ENCODE results near the gene ARL16. TPM values are rescaled to one million over a fixed set of nuclear protein-coding genes. Genes with fewer than 3 reads are reported as not detected.

Gene ARL16
- total RNA-seq, 3 donors from 2014 or later, result 34.9 to 44.2 (median 37.5) TPM

DNA sequence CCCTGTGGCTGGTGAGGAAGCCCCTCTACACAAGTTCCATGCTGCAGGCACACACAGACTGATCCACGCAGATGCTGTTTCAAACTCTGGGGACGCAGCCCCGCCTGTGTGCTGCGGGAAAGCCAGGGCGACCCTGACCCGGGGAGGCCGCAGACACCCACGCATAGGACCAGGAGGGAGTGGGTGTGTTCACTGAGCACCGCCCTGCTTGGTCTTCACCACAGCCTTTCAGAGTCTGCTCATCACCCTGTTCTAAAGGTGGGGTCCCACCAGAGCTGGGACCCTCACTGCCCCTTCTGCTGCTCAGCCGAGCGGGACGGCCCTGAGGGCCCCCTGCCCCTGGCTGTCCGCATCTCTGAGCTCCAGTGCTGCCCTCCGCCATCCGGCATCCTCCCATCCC lies 39.1 kb downstream of the ARL16 start:
- Histone ChIP-seq H3K4me3 (no peak overlapping the region), H3K36me3 (no peaks in the 10 kb centered on the region), H3K4me1 (no peaks in the 10 kb centered on the region), H3K27me3 (peaks cover 3 to 20% of the 10 kb centered on the region in 2 donors), H3K9me3 (peaks cover 0 to 6% of the 10 kb centered on the region in 2 donors), H3K27ac (no peak overlapping the region)
- intact Hi-C loops (cut with DNase I; ENCODE audit: low total_unique reads), result no loop called here
- TF ChIP-seq, protein P1, sequence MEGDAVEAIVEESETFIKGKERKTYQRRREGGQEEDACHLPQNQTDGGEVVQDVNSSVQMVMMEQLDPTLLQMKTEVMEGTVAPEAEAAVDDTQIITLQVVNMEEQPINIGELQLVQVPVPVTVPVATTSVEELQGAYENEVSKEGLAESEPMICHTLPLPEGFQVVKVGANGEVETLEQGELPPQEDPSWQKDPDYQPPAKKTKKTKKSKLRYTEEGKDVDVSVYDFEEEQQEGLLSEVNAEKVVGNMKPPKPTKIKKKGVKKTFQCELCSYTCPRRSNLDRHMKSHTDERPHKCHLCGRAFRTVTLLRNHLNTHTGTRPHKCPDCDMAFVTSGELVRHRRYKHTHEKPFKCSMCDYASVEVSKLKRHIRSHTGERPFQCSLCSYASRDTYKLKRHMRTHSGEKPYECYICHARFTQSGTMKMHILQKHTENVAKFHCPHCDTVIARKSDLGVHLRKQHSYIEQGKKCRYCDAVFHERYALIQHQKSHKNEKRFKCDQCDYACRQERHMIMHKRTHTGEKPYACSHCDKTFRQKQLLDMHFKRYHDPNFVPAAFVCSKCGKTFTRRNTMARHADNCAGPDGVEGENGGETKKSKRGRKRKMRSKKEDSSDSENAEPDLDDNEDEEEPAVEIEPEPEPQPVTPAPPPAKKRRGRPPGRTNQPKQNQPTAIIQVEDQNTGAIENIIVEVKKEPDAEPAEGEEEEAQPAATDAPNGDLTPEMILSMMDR (IDR thresholded peaks at IDR 0.05), result no peak
- TF ChIP-seq POLR2A (IDR thresholded peaks at IDR 0.05) (no peak), POLR2AphosphoS5 (IDR thresholded peaks at IDR 0.05) (no peak)
- DNase-seq (ENCODE audit: low spot score in 2 of 2), result no peak

DNA sequence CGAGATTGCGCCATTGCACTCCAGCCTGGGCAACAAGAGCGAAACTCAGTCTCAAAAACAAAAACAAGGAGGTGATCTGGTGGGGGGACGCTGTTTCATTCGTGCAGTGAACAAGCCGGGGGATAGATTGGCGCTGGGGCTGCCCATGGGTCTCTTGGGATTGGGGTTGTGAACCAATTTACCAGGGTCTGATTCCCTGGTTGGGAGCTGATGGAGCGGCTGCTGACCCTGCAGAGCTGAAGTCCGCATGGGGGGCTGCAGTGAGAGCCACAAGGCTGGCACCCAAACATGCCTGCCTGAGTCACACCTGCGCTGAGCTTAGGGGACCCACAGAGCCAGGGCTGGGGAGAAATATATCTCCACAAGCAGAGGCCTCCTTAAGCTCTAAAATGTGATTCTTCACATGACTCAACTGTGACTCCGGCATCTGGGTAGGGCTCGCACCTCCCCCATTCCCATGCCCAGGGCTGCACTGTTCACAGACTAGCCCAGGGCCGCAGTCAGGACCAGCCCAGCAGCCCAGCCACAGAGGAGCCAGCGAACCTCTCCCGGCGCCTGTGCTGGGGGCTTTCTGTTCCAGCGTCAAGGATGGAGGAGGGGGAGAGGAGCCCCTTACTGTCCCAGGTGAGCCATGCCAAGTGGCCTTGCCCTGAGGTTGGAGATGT lies 41.6 kb downstream of the ARL16 start:
- no peak for TF ChIP-seq POLR2AphosphoS5 (IDR thresholded peaks at IDR 0.05)
- no peak for TF ChIP-seq POLR2A (IDR thresholded peaks at IDR 0.05)
- TF ChIP-seq, protein P1 (IDR thresholded peaks at IDR 0.05), result no peak
- H3K9me3 ChIP-seq, result no peaks in the 10 kb centered on the region
- intact Hi-C loops (cut with DNase I; ENCODE audit: low total_unique reads), result no loop called here
- H3K27me3 ChIP-seq, result no peaks in the 10 kb centered on the region
- no peak overlapping the region for H3K27ac ChIP-seq
- H3K4me1 ChIP-seq, result no peaks in the 10 kb centered on the region
- DNase-seq (ENCODE audit: low spot score in 2 of 2), result no peak
- no peaks in the 10 kb centered on the region for H3K36me3 ChIP-seq
- no peak overlapping the region for H3K4me3 ChIP-seq

DNA sequence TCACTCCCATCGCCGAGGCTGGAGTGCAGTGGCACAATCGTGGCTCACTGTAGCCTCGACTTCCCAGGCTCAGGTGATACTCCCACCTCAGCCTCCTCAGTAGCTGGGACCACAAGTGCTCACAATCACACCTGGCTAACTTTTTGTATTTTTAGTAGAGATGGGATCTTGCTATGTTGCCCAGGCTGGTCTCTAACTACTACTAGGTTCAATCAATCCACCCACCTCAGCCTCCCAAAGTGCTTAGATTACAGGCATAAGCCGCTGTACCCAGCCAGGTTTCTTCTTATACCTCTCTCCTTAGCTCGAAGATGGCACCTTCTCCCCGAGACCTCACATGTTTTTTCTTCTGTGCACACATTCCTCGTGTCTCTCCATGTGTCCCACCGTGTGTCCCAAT lies 43.6 kb downstream of the ARL16 start:
- Histone ChIP-seq H3K9me3 (no peaks in the 10 kb centered on the region), H3K27ac (no peak overlapping the region), H3K36me3 (no peaks in the 10 kb centered on the region), H3K27me3 (no peaks in the 10 kb centered on the region), H3K4me3 (no peak overlapping the region), H3K4me1 (peaks cover 0 to 7% of the 10 kb centered on the region in 2 donors)
- TF ChIP-seq POLR2AphosphoS5 (IDR thresholded peaks at IDR 0.05), result no peak
- no peak for TF ChIP-seq POLR2A (IDR thresholded peaks at IDR 0.05)
- TF ChIP-seq, protein P1 (IDR thresholded peaks at IDR 0.05), result no peak
- no peak for DNase-seq (ENCODE audit: low spot score in 2 of 2)
- intact Hi-C loops (cut with DNase I; ENCODE audit: low total_unique reads), result no loop called here

DNA sequence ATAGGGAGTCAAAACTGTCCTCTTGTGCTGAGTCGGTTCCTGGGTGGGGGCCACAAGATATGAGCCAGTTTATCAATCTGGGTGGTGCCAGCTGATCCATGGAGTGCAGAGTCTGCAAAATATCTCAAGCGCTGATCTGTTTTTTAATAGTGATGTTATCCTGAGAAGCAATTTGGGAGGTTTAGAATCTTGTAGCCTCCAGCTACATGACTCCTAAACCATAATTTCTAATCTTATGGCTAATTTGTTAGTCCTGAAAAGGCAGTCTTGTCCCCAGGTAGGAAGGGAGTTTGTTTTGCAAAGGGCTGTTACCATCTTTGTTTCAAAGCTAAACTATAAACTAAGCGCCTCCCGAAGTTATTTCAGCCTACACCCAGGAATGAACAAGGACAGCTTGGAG lies 44.9 kb downstream of the ARL16 start:
- no peaks in the 10 kb centered on the region for H3K27me3 ChIP-seq
- H3K27ac ChIP-seq, result no peak overlapping the region
- H3K9me3 ChIP-seq, result no peaks in the 10 kb centered on the region
- no peaks in the 10 kb centered on the region for H3K36me3 ChIP-seq
- H3K4me1 ChIP-seq, result peaks cover 0 to 12% of the 10 kb centered on the region in 2 donors
- DNase-seq (ENCODE audit: low spot score in 2 of 2), result no peak
- H3K4me3 ChIP-seq, result no peak overlapping the region
- no peak for TF ChIP-seq POLR2A (IDR thresholded peaks at IDR 0.05)
- TF ChIP-seq POLR2AphosphoS5 (IDR thresholded peaks at IDR 0.05), result no peak
- TF ChIP-seq, protein P1 (IDR thresholded peaks at IDR 0.05), result no peak
- intact Hi-C loops (cut with DNase I; ENCODE audit: low total_unique reads), result no loop called here

DNA sequence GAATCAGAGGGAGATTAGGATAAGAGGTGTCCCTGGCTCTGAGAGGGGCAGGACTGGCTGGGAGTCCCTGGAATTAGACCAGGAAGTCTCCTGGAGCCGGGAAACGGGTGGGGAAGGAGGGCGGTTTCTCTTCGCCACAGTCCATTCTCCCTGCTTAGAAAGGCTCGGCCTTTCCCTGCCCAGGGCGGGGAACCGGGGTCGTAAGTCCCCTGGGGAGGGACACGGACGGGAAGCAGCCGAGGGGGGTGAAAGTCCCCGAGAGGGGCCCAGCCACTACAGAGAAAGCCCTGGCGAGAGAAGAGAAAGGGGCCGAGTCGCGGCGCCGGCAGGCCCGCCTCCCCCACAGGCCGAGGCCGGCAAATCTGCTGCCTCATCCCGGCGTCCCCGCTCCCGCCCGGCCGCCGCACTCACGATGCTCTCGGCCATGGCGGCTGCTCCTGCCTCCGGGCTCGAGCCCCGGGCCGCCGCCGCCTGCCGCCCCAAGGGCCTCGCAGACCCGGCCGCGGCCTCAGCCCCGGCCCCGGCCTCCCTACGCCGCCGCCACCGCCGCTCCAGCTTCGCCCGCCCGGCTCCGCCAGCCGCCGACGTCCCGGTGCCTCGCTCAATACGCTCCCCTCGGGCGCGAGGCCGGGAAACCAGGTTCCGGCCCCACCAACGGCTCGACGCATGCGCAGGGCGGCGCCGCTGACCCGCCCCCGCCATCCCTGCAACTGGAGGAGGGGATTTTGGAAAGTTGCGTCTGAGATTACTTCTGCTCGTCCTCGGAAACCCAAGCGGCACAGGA lies 46.9 kb downstream of the ARL16 start, which contains the start of the genes NPLOC4 and TSPAN10:
Gene NPLOC4, minus strand, starts transcription at position 608 of the 784 bp plus-strand sequence. Its CDS starts 182 bp downstream, at position 426.
Gene TSPAN10, plus strand, starts transcription at position 692 of the 784 bp plus-strand sequence. CDS start 5,217 bp downstream, outside the sequence.
- Histone ChIP-seq H3K4me1 (peaks cover 0 to 12% of the 10 kb centered on the region in 2 donors), H3K27me3 (no peaks in the 10 kb centered on the region), H3K4me3 (peak within 1 kb of the TSS; percentile 92 to 95 (median 94)), H3K36me3 (no peaks in the 10 kb centered on the region), H3K27ac (peak within 1 kb of the TSS; percentile 91 to 96), H3K9me3 (no peaks in the 10 kb centered on the region)
- DNase-seq (ENCODE audit: low spot score in 2 of 2), result peak; percentile 79 to 86
- TF ChIP-seq POLR2A (IDR thresholded peaks at IDR 0.05) (peak; percentile 21), POLR2AphosphoS5 (IDR thresholded peaks at IDR 0.05) (peak; percentile 48 to 84 (median 65))
- TF ChIP-seq, protein P1 (IDR thresholded peaks at IDR 0.05), result peak in 1 of 3 donors; percentile 11
- intact Hi-C loops (cut with DNase I; ENCODE audit: low total_unique reads), result no loop called here
